ENCODE data around the gene WWOX. TPM values are rescaled to one million over a fixed set of nuclear protein-coding genes. Genes with fewer than 3 reads are reported as not detected.

The WWOX gene
- total and polyA plus RNA-seq, 2 donors (not counting 3 experiments of a cell fraction or from before 2014, with no cell fraction given), result 6.2 to 12.5 TPM

GRCh38 chr16:78474762-78475161, 375.3 kb downstream of the WWOX start:
- intact Hi-C loops (cut with micrococcal nuclease) (no loop called here), dilution Hi-C loops (cut with MboI; ENCODE audit: extremely low pct_ligation_motif_present, low sequenced_read_pairs) (no loop called here)
- Histone ChIP-seq H3K9me1 (replicated peaks; ENCODE audit: control insufficient read depth, extremely low read depth, insufficient read depth, low read length) (no peaks in the 10 kb centered on the region), H3K4me1 (ENCODE audit: control insufficient read depth, extremely low read depth, insufficient read depth, low read length) (no peaks in the 10 kb centered on the region), H3K4me2 (ENCODE audit: insufficient read depth, low read length) (no peak overlapping the region), H3K27me3 (ENCODE audit: control insufficient read depth in 2 of 2, insufficient read depth in 2 of 2, low read length in 2 of 2) (no peaks in the 10 kb centered on the region), H4K20me1 (replicated peaks; ENCODE audit: control insufficient read depth, extremely low read depth, insufficient read depth, low read length) (no peaks in the 10 kb centered on the region), H2AFZ (ENCODE audit: low read depth, low read length) (no peak overlapping the region), H3K4me3 (replicated peaks in 1 of 3; ENCODE audit: insufficient read depth in 1 of 3, low read depth in 1 of 3, low read length in 3 of 3) (no peak overlapping the region), H3K36me3 (ENCODE audit: control insufficient read depth in 2 of 2, extremely low read depth in 1 of 2, insufficient read depth in 2 of 2, low read length in 2 of 2) (no peaks in the 10 kb centered on the region), H3K9me3 (replicated peaks; ENCODE audit: control insufficient read depth, insufficient read depth, low read length) (no peaks in the 10 kb centered on the region), H3K27ac (ENCODE audit: insufficient read depth, low read depth, low read length) (no peak overlapping the region), H3K9ac (replicated peaks; ENCODE audit: extremely low read depth, insufficient read depth, low read length) (no peak overlapping the region), H3K79me2 (ENCODE audit: control insufficient read depth, insufficient read depth, low read length) (no peaks in the 10 kb centered on the region)
- POLR2A ChIA-PET, result no interaction called here
- FAIRE-seq (no peak), DNase-seq (ENCODE audit: low read depth, low spot score) (no peak)
- TF ChIP-seq POLR2AphosphoS5 (IDR thresholded peaks at IDR 0.05; ENCODE audit: insufficient read depth, low read depth, low read length) (no peak), FOS (IDR thresholded peaks at IDR 0.05; ENCODE audit: borderline replicate concordance, insufficient read depth, low read length) (no peak), MYC (IDR thresholded peaks at IDR 0.05; ENCODE audit: low read depth, low read length) (no peak)
- CTCF ChIA-PET, result no interaction called here
- BruUV-seq (replicated peaks), result no TSS peak

DNA sequence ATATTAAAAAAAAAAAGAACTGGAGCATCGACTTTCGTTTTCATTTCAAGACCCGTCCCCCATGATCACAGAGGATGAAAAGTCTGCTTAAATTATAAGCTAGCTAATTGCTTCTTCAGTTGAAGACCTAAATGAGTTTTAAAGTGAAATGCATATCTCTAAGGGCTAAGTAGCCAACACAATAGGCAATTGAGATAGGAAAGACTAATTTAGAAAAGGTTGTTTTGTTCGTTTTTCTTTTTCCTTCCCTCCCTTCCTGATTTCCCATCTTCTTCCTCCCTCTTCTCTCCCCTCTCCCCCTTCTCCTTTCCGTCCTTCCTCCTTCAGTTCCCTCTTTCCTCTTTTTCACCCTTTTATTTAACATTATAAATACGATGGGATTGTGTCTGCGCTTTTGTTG, 377.2 kb downstream of the WWOX start:
- no peaks in the 10 kb centered on the region for H3K36me3 ChIP-seq (ENCODE audit: control insufficient read depth in 2 of 2, extremely low read depth in 1 of 2, insufficient read depth in 2 of 2, low read length in 2 of 2)
- H3K9me3 ChIP-seq (replicated peaks; ENCODE audit: control insufficient read depth, insufficient read depth, low read length), result no peaks in the 10 kb centered on the region
- no peak for TF ChIP-seq EZH2 (IDR thresholded peaks at IDR 0.05; ENCODE audit: borderline replicate concordance, low read depth, low read length, severe bottlenecking)
- H3K4me1 ChIP-seq (ENCODE audit: control insufficient read depth, extremely low read depth, insufficient read depth, low read length), result no peaks in the 10 kb centered on the region
- H3K27ac ChIP-seq (ENCODE audit: insufficient read depth, low read depth, low read length), result no peak overlapping the region
- BruUV-seq (replicated peaks), result no TSS peak
- H3K4me3 ChIP-seq (replicated peaks in 1 of 3; ENCODE audit: insufficient read depth in 1 of 3, low read depth in 1 of 3, low read length in 3 of 3), result no peak overlapping the region
- no peak overlapping the region for H2AFZ ChIP-seq (ENCODE audit: low read depth, low read length)
- no peaks in the 10 kb centered on the region for H3K9me1 ChIP-seq (replicated peaks; ENCODE audit: control insufficient read depth, extremely low read depth, insufficient read depth, low read length)
- POLR2A ChIA-PET, result no interaction called here
- dilution Hi-C loops (cut with MboI; ENCODE audit: extremely low pct_ligation_motif_present, low sequenced_read_pairs), result no loop called here
- FAIRE-seq (no peak), DNase-seq (ENCODE audit: low read depth, low spot score) (no peak)
- H3K79me2 ChIP-seq (ENCODE audit: control insufficient read depth, insufficient read depth, low read length), result no peaks in the 10 kb centered on the region
- no peaks in the 10 kb centered on the region for H4K20me1 ChIP-seq (replicated peaks; ENCODE audit: control insufficient read depth, extremely low read depth, insufficient read depth, low read length)
- no peaks in the 10 kb centered on the region for H3K27me3 ChIP-seq (ENCODE audit: control insufficient read depth in 2 of 2, insufficient read depth in 2 of 2, low read length in 2 of 2)
- no peak overlapping the region for H3K4me2 ChIP-seq (ENCODE audit: insufficient read depth, low read length)
- H3K9ac ChIP-seq (replicated peaks; ENCODE audit: extremely low read depth, insufficient read depth, low read length), result no peak overlapping the region
- intact Hi-C loops (cut with micrococcal nuclease), result no loop called here
- CTCF ChIA-PET, result no interaction called here
